Panc1 (cell line): Measurements from ENCODE around the gene ASCC2.

ENCODE experiments used
- POLR2AphosphoS5 ChIP-seq: IDR thresholded peaks from 2 replicates; pipeline ENCODE4 v1.6.1; 2012; ENCODE audit warnings: mild to moderate bottlenecking, low read depth, low read length, moderate library complexity
- TCF7L2 ChIP-seq: IDR thresholded peaks from 2 replicates; pipeline ENCODE4 v1.6.1; 2011; ENCODE audit warnings: mild to moderate bottlenecking, low read depth, low read length, inconsistent platforms
- TF ChIP-seq, protein P1 (sequence below): fragments of 450-650 bp; IDR thresholded peaks from 2 replicates; pipeline ENCODE4 v1.5.1; 2017; ENCODE audit warnings: mild to moderate bottlenecking
- TF ChIP-seq, protein P2 (sequence below), 2 experiments: IDR thresholded peaks; 2 replicates each; pipeline ENCODE4 v1.6.1; 2011 to 2012; ENCODE audit warnings: low read depth in 2 of 2, control low read depth in 1 of 2, low read length in 1 of 2, mild to moderate bottlenecking in 1 of 2, moderate library complexity in 1 of 2; ENCODE audit not compliant: insufficient read depth in 1 of 2

DNA sequence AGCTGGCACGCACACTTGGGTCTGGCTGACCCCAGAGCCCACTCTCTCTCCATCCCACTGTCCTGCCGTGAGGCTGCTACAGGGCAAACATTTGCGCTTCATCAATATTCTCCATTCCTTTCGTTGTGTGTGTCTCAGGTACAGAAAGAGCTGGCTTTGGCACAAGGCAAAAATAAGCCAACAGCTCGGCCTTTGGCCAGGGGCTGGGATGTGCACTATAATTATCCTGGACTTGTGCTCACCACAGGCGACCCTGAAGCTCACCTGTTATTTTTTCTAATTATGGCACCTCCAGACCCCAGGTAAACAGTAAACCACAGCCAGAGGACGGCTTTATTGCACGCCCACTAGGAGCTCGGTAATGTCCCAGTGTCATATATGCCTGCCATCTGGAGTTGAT lies 82.2 kb downstream of the ASCC2 start:
- TF ChIP-seq, protein P1, sequence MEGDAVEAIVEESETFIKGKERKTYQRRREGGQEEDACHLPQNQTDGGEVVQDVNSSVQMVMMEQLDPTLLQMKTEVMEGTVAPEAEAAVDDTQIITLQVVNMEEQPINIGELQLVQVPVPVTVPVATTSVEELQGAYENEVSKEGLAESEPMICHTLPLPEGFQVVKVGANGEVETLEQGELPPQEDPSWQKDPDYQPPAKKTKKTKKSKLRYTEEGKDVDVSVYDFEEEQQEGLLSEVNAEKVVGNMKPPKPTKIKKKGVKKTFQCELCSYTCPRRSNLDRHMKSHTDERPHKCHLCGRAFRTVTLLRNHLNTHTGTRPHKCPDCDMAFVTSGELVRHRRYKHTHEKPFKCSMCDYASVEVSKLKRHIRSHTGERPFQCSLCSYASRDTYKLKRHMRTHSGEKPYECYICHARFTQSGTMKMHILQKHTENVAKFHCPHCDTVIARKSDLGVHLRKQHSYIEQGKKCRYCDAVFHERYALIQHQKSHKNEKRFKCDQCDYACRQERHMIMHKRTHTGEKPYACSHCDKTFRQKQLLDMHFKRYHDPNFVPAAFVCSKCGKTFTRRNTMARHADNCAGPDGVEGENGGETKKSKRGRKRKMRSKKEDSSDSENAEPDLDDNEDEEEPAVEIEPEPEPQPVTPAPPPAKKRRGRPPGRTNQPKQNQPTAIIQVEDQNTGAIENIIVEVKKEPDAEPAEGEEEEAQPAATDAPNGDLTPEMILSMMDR, result no peak
- TF ChIP-seq POLR2AphosphoS5 (no peak), TCF7L2 (no peak)
- TF ChIP-seq, protein P2, sequence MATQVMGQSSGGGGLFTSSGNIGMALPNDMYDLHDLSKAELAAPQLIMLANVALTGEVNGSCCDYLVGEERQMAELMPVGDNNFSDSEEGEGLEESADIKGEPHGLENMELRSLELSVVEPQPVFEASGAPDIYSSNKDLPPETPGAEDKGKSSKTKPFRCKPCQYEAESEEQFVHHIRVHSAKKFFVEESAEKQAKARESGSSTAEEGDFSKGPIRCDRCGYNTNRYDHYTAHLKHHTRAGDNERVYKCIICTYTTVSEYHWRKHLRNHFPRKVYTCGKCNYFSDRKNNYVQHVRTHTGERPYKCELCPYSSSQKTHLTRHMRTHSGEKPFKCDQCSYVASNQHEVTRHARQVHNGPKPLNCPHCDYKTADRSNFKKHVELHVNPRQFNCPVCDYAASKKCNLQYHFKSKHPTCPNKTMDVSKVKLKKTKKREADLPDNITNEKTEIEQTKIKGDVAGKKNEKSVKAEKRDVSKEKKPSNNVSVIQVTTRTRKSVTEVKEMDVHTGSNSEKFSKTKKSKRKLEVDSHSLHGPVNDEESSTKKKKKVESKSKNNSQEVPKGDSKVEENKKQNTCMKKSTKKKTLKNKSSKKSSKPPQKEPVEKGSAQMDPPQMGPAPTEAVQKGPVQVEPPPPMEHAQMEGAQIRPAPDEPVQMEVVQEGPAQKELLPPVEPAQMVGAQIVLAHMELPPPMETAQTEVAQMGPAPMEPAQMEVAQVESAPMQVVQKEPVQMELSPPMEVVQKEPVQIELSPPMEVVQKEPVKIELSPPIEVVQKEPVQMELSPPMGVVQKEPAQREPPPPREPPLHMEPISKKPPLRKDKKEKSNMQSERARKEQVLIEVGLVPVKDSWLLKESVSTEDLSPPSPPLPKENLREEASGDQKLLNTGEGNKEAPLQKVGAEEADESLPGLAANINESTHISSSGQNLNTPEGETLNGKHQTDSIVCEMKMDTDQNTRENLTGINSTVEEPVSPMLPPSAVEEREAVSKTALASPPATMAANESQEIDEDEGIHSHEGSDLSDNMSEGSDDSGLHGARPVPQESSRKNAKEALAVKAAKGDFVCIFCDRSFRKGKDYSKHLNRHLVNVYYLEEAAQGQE (IDR thresholded peaks at IDR 0.05; ENCODE audit: insufficient read depth in 1 of 2, low read depth in 2 of 2, low read length in 1 of 2), result no peak
